OCI-LY1 (cell line): Measurements from ENCODE around the gene AP2B1.

Experiments used
- H2AFZ ChIP-seq: fragments of 200-600 bp; sonication (generic), shearing (Covaris generic); 2 replicates; pipeline ENCODE4 v1.6.0; 2014; ENCODE audit warnings: antibody characterized with exemption, mild to moderate bottlenecking, low read length
- H3F3A ChIP-seq: fragments of 200-600 bp; sonication (generic), shearing (Covaris generic); 2 replicates; pipeline ENCODE4 v1.6.0; 2014; ENCODE audit warnings: mild to moderate bottlenecking, antibody characterized with exemption, low read length, moderate library complexity; ENCODE audit not compliant: insufficient read depth
- H3K27ac ChIP-seq: fragments of 200-600 bp; sonication (generic); 2 replicates; pipeline ENCODE4 v1.5.1; 2014; ENCODE audit warnings: low read length, mixed run types, mild to moderate bottlenecking, low read depth; ENCODE audit not compliant: poor library complexity, severe bottlenecking
- H3K27me3 ChIP-seq: fragments of 200-600 bp; sonication (generic); 2 replicates; pipeline ENCODE4 v1.6.0; 2014; ENCODE audit warnings: antibody characterized with exemption, mild to moderate bottlenecking, low read length, moderate library complexity; ENCODE audit not compliant: insufficient read depth
- H3K36me3 ChIP-seq: fragments of 200-600 bp; sonication (generic); 2 replicates; pipeline ENCODE4 v1.6.1; 2014; ENCODE audit warnings: mild to moderate bottlenecking, antibody characterized with exemption, low read length, moderate library complexity, mixed read lengths; ENCODE audit not compliant: insufficient read depth
- H3K4me1 ChIP-seq: fragments of 200-600 bp; sonication (generic); 2 replicates; pipeline ENCODE4 v1.5.1; 2014; ENCODE audit warnings: mild to moderate bottlenecking, low read length, moderate library complexity; ENCODE audit not compliant: insufficient read depth, severe bottlenecking
- H3K4me2 ChIP-seq: fragments of 200-600 bp; sonication (generic), shearing (Covaris generic); 2 replicates; pipeline ENCODE4 v1.6.1; 2014; ENCODE audit warnings: low read length
- H3K4me3 ChIP-seq: fragments of 200-600 bp; sonication (generic); 2 replicates; pipeline ENCODE4 v1.5.1; 2014; ENCODE audit warnings: low read length, low read depth, mild to moderate bottlenecking, mixed read lengths; ENCODE audit not compliant: poor library complexity, severe bottlenecking
- H3K79me2 ChIP-seq: fragments of 200-600 bp; shearing (Covaris generic); 2 replicates; pipeline ENCODE4 v1.6.1; 2016; ENCODE audit warnings: mixed run types, low read length, mixed read lengths; ENCODE audit not compliant: insufficient read depth
- H3K9ac ChIP-seq: fragments of 200-600 bp; sonication (generic), shearing (Covaris generic); 2 replicates; pipeline ENCODE4 v1.6.1; 2014; ENCODE audit warnings: mild to moderate bottlenecking, low read length, mixed read lengths
- H3K9me2 ChIP-seq: fragments of 200-600 bp; sonication (generic), shearing (Covaris generic); 2 replicates; pipeline ENCODE4 v1.6.1; 2014; ENCODE audit warnings: low read depth, mild to moderate bottlenecking, low read length, mixed read lengths
- H3K9me3 ChIP-seq: fragments of 200-600 bp; shearing (Covaris generic); 2 replicates; pipeline ENCODE4 v1.6.1; 2014; ENCODE audit warnings: low read length, mixed read lengths
- H4K20me1 ChIP-seq: fragments of 200-600 bp; sonication (generic), shearing (Covaris generic); 2 replicates; pipeline ENCODE4 v1.6.0; 2016; ENCODE audit warnings: mild to moderate bottlenecking, low read length; ENCODE audit not compliant: insufficient read depth
- CTCF ChIP-seq: fragments of 200-600 bp; sonication (generic), shearing (Covaris generic); IDR thresholded peaks from 2 replicates; pipeline ENCODE4 v1.5.1; 2017; ENCODE audit warnings: mild to moderate bottlenecking, antibody characterized with exemption, low read length, moderate library complexity, mixed read lengths
- EZH2 ChIP-seq: fragments of 200-600 bp; sonication (generic), shearing (Covaris generic); IDR thresholded peaks from 2 replicates; pipeline ENCODE4 v1.8.0; 2017; ENCODE audit warnings: borderline replicate concordance, mixed run types, mild to moderate bottlenecking, antibody characterized with exemption, low read length, moderate library complexity, mixed read lengths

Gene AP2B1

DNA sequence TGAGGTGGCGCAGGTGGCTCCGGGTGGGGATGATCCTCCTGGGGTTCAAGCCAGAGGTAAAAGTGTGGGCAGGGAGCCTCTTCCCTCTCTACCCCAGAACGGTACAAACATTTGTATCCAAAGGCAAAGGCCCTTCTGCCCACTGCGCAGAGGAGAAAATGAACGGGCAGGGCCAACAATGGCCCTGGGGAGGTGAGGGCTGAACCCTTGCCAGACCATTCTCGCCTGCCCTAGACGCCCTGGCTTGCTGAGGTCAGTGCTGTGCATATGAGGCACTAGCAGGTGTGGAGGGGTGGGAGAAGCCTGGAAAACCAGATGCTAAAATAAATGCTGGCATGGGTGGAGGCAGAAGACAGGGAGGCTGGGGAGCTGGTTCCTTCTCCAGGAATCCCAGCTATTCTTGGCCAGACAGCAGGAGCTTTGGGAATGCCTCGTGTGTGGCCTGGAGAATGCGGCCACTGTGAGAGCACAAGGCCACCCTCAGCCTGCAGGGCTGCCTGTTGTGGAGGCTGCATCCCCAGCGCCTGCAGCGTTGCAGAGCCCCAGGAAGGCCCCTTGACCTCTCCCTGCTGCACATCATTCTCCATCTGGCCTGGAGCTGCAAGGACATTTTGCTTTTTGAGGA, 178.1 kb downstream of the AP2B1 start:
- Histone ChIP-seq H3K4me3 (peak overlapping the region; percentile 67), H3K79me2 (no peaks in the 10 kb centered on the region), H3K9ac (peak overlapping the region; percentile 64; the same call in 1 of the 2 replicates), H3K4me1 (peaks cover 6% of the 10 kb centered on the region), H3K9me3 (no peaks in the 10 kb centered on the region), H3F3A (no peaks in the 10 kb centered on the region), H3K36me3 (no peaks in the 10 kb centered on the region), H3K27me3 (no peaks in the 10 kb centered on the region; the same call in 1 of the 2 replicates), H2AFZ (no peak overlapping the region), H3K27ac (no peak overlapping the region), H3K9me2 (no peaks in the 10 kb centered on the region), H3K4me2 (peak overlapping the region; percentile 78), H4K20me1 (no peaks in the 10 kb centered on the region)
- TF ChIP-seq EZH2 = no peak
- no peak for TF ChIP-seq CTCF

DNA sequence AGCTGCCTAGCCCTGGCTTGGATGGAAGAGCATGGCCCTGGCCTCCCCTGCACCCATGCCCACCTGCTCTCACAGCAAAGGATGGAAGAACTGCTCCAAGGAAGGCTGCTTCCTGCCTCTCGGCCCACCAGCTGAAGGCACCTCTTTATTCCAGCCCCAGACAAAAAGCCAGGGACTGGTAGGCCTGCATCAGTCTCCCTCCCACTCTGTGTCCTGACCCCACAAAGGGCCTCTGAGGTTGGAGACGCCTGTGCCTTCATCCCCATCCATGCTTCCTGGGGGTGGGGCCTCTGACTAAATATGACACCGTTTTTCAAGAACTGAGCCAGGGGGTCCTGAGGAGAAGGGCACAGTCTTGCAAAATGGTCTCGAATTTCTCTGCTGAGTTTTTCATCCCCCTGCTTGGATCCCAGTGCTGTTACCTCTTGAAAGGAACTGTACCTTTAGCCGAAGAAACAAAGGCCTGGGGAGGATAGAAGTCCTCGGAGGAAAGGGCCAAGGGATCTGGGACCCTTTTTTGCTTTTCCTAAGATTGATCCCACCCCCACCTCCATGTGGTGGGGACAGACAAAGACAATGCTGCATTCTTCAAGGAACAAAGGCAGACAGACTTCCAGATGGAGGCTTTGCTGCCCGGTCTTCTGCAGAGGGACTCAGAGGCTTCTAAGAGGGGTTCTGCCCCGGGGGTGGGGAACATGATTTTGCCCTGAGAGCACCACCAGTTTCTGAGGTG, 178.8 kb downstream of the AP2B1 start:
- Histone ChIP-seq H4K20me1 (no peaks in the 10 kb centered on the region), H3K27me3 (no peaks in the 10 kb centered on the region; the same call in 1 of the 2 replicates), H3K79me2 (no peaks in the 10 kb centered on the region), H3K4me2 (no peak overlapping the region), H3K9me3 (no peaks in the 10 kb centered on the region), H3K36me3 (no peaks in the 10 kb centered on the region), H3F3A (no peaks in the 10 kb centered on the region), H3K9me2 (no peaks in the 10 kb centered on the region), H3K9ac (no peak overlapping the region), H2AFZ (no peak overlapping the region), H3K4me1 (peaks cover 6% of the 10 kb centered on the region), H3K27ac (no peak overlapping the region), H3K4me3 (no peak overlapping the region)
- TF ChIP-seq EZH2 = no peak
- no peak for TF ChIP-seq CTCF

DNA sequence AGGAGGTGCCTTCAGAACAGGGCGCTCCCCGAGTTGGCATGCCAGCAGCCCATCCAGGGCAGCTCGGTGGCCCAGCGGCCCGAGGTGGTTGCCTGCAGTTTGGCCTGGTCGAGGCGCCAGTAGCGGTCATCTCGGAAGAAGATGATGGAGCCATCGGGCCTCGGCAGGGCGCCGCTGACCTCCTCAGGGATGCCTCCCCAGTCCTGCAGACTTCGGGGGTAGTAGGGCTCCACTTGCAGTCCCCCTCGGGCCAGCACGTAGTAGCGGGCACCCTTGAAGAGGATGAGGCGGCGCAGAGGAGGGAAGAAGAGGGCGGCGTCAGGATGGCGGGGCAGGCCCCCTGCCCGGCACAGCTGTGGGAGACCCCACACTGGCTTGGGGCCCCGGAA, 179.4 kb downstream of the AP2B1 start:
- Histone ChIP-seq H3K4me1 (peaks cover 6% of the 10 kb centered on the region), H3K27me3 (no peaks in the 10 kb centered on the region; the same call in 1 of the 2 replicates), H3K4me2 (no peak overlapping the region), H3K9me2 (no peaks in the 10 kb centered on the region), H3K27ac (no peak overlapping the region), H4K20me1 (no peaks in the 10 kb centered on the region), H3K9ac (no peak overlapping the region), H3K4me3 (no peak overlapping the region), H3K9me3 (no peaks in the 10 kb centered on the region), H2AFZ (no peak overlapping the region), H3K36me3 (no peaks in the 10 kb centered on the region), H3F3A (no peaks in the 10 kb centered on the region), H3K79me2 (no peaks in the 10 kb centered on the region)
- TF ChIP-seq CTCF (no peak), EZH2 (no peak)
